SK-N-SH treated with all-trans-retinoic acid at 6 μM for 48 hours (cell line): ENCODE results near the gene DCST2.

Experiments used
- ARNTL ChIP-seq: fragments of 450-650 bp; formaldehyde crosslinking; IDR thresholded peaks from 2 replicates; pipeline ENCODE4 v1.5.0; 2020; ENCODE audit warnings: low read depth, mild to moderate bottlenecking, moderate library complexity, borderline replicate concordance
- ESRRG ChIP-seq: fragments of 250-450 bp; sonication (Bioruptor Pico); IDR thresholded peaks from 2 replicates; pipeline ENCODE4 v1.6.1; 2021; ENCODE audit warnings: mild to moderate bottlenecking
- GLIS3 ChIP-seq: fragments of 250-450 bp; sonication (Bioruptor Pico); IDR thresholded peaks from 2 replicates; pipeline ENCODE4 v1.5.0; 2020; ENCODE audit warnings: mild to moderate bottlenecking, moderate library complexity
- ISL1 ChIP-seq: fragments of 250-450 bp; sonication (Bioruptor Pico); IDR thresholded peaks from 2 replicates; pipeline ENCODE4 v2.1.2; 2022; ENCODE audit warnings: mild to moderate bottlenecking, moderate library complexity
- PPARA ChIP-seq: fragments of 250-450 bp; sonication (Bioruptor Pico); IDR thresholded peaks from 2 replicates; pipeline ENCODE4 v1.5.0; 2020; ENCODE audit warnings: mild to moderate bottlenecking, borderline replicate concordance
- RARB ChIP-seq: fragments of 250-450 bp; sonication (Bioruptor Pico); IDR thresholded peaks from 2 replicates; pipeline ENCODE4 v1.8.0; 2021; ENCODE audit warnings: mild to moderate bottlenecking, moderate library complexity
- SNAI2 ChIP-seq: fragments of 250-450 bp; sonication (Bioruptor Pico); IDR thresholded peaks from 2 replicates; pipeline ENCODE4 v1.5.0; 2020; ENCODE audit warnings: mild to moderate bottlenecking, moderate library complexity
- TCF4 ChIP-seq: fragments of 250-450 bp; sonication (Bioruptor Pico); IDR thresholded peaks from 2 replicates; pipeline ENCODE4 v1.8.0; 2021; ENCODE audit warnings: mild to moderate bottlenecking, moderate library complexity, borderline replicate concordance
- ZFP3 ChIP-seq: fragments of 250-450 bp; sonication (Bioruptor Pico); IDR thresholded peaks from 2 replicates; pipeline ENCODE4 v1.5.0; 2020; ENCODE audit warnings: mild to moderate bottlenecking, moderate library complexity
- ZFP30 ChIP-seq: fragments of 450-650 bp; formaldehyde crosslinking; IDR thresholded peaks from 2 replicates; pipeline ENCODE4 v1.5.0; 2022; ENCODE audit warnings: mild to moderate bottlenecking, moderate library complexity
- ZNF8 ChIP-seq: fragments of 450-650 bp; formaldehyde crosslinking; IDR thresholded peaks from 2 replicates; pipeline ENCODE4 v1.5.0; 2020; ENCODE audit warnings: mild to moderate bottlenecking, moderate library complexity
- TF ChIP-seq, protein P1 (sequence below): fragments of 250-450 bp; sonication (Bioruptor Pico); IDR thresholded peaks from 2 replicates; pipeline ENCODE4 v1.8.0; 2020; ENCODE audit warnings: mild to moderate bottlenecking, moderate library complexity, borderline replicate concordance
- TF ChIP-seq, protein P2 (sequence below): fragments of 250-450 bp; sonication (Bioruptor Pico); IDR thresholded peaks from 2 replicates; pipeline ENCODE4 v1.5.1; 2020; ENCODE audit warnings: low read depth, mild to moderate bottlenecking, moderate library complexity

DNA sequence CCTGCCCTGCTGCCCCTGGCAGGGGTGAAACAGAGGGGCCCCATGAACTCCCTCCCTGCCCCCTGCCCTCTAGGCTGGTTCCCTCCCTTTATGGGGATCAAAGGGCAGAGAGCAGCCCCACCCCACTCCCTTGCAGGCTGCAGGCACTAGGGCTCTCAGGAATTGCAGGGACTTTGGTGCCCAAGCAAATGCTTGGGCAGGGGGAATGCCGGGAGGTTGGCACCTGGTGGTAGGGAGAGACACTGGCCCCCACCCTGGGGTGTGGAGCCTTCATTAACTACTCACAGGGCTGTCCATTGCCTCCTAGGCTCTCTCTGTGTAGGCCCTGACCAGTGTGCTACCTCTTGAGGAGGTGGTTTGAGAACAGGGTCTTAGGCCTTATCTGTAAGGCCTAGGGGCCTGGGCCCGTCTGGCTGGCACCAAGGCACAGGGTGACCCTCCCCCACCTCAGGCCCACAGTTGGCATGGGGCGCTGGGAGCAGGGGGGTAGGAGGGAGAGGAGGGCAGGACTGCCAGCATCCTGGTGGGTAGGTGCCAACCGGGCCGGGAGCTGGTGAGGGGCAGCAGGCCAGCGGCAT is 26.2 kb downstream of the DCST2 start:
- TF ChIP-seq, protein P1, sequence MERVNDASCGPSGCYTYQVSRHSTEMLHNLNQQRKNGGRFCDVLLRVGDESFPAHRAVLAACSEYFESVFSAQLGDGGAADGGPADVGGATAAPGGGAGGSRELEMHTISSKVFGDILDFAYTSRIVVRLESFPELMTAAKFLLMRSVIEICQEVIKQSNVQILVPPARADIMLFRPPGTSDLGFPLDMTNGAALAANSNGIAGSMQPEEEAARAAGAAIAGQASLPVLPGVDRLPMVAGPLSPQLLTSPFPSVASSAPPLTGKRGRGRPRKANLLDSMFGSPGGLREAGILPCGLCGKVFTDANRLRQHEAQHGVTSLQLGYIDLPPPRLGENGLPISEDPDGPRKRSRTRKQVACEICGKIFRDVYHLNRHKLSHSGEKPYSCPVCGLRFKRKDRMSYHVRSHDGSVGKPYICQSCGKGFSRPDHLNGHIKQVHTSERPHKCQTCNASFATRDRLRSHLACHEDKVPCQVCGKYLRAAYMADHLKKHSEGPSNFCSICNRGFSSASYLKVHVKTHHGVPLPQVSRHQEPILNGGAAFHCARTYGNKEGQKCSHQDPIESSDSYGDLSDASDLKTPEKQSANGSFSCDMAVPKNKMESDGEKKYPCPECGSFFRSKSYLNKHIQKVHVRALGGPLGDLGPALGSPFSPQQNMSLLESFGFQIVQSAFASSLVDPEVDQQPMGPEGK: no peak
- TF ChIP-seq ISL1 (no peak), ARNTL (no peak), PPARA (CRISPR knock-in tag) (no peak), ZFP3 (CRISPR knock-in tag) (no peak), ZNF8 (CRISPR knock-in tag) (no peak), GLIS3 (CRISPR knock-in tag) (no peak), TCF4 (no peak), SNAI2 (CRISPR knock-in tag) (no peak), ZFP30 (CRISPR knock-in tag) (no peak), RARB (CRISPR knock-in tag) (no peak), ESRRG (CRISPR knock-in tag) (no peak)
- TF ChIP-seq, protein P2, sequence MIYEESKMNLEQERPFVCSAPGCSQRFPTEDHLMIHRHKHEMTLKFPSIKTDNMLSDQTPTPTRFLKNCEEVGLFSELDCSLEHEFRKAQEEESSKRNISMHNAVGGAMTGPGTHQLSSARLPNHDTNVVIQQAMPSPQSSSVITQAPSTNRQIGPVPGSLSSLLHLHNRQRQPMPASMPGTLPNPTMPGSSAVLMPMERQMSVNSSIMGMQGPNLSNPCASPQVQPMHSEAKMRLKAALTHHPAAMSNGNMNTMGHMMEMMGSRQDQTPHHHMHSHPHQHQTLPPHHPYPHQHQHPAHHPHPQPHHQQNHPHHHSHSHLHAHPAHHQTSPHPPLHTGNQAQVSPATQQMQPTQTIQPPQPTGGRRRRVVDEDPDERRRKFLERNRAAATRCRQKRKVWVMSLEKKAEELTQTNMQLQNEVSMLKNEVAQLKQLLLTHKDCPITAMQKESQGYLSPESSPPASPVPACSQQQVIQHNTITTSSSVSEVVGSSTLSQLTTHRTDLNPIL (CRISPR knock-in tag): no peak
